ENCODE measurements around the gene CCDC88A. TPM values are rescaled to one million over a fixed set of nuclear protein-coding genes. Genes with fewer than 3 reads are reported as not detected.
A peak's percentile ranks its signal among the peaks of the same experiment; 100 is the strongest.

The CCDC88A gene
- total RNA-seq, 1 experiment from 2014 or later: 84.5 TPM

DNA sequence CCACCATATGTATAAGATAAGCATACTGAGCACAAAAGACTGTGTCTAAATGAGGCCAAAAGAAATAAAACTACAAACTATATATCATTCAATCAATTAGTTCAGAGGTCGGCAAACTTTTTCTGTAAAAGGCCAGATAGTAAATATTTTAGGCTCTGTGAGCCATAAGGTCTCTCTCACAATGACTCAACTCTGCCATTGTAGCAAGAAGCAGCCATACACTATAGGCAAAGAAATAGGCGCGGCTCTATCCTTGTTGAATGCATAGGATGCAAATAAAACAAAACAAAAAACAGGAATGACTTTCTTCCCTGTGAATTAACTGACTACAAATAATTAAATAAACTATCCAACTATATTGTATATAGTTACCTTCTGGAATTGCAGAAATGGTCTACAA lies 8.6 kb upstream of the CCDC88A start:
- Histone ChIP-seq H3K36me3 (ENCODE audit: insufficient read depth, low read length, poor library complexity, severe bottlenecking) (no peaks in the 10 kb centered on the region), H3K4me3 (ENCODE audit: low read depth, low read length, poor library complexity, severe bottlenecking) (no peak overlapping the region), H3K27ac (ENCODE audit: low read depth, low read length, poor library complexity, severe bottlenecking) (no peak overlapping the region), H3K27me3 (replicated peaks; ENCODE audit: insufficient read depth, low read depth, low read length, poor library complexity) (no peaks in the 10 kb centered on the region), H3K9me3 (ENCODE audit: low read depth, low read length, poor library complexity, severe bottlenecking) (no peaks in the 10 kb centered on the region), H3K4me1 (ENCODE audit: insufficient read depth, low read length, poor library complexity, severe bottlenecking) (peaks cover 12% of the 10 kb centered on the region)
- intact Hi-C loops (cut with micrococcal nuclease; ENCODE audit: unreplicated experiment): loop anchor here (10.0 kb wide), 1 partner anchor 187 kb away; the partner anchor contains the start of gene PPP4R3B
- ChIA-PET POLR2A (ENCODE audit: low non-redundant PET) (no interaction called here), CTCF (no interaction called here)
- no peak for DNase-seq (ENCODE audit: low spot score)
- BruUV-seq (replicated peaks): no TSS peak
- no peak for TF ChIP-seq EZH2 (IDR thresholded peaks at IDR 0.05; ENCODE audit: borderline replicate concordance, low read depth, low read length, poor library complexity, severe bottlenecking)
- no peak for TF ChIP-seq CTCF (conservative IDR thresholded peaks at IDR 0.05; ENCODE audit: low read depth, low read length)

DNA sequence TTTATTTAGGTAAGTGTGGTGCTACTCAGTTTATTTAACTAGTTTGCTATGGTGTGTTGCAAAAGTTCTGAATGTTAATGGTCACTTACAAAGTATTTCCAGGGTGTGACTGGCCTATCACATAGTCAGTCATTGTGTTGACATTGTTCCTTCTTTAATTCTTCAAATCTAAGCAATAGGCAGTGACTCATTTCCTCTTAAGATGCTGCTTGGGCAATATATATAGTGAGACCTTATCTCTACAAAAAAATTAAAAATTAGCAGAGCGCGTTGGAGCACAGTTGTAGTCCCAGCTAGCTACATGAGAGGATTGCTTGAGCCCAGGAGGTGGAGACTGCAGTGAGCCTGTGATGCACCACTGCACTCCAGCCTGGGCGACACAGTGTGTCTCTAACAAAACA lies 5.8 kb upstream of the CCDC88A start:
- TF ChIP-seq EZH2 (IDR thresholded peaks at IDR 0.05; ENCODE audit: borderline replicate concordance, low read depth, low read length, poor library complexity, severe bottlenecking): no peak
- TF ChIP-seq CTCF (conservative IDR thresholded peaks at IDR 0.05; ENCODE audit: low read depth, low read length): no peak
- no peaks in the 10 kb centered on the region for H3K27me3 ChIP-seq (replicated peaks; ENCODE audit: insufficient read depth, low read depth, low read length, poor library complexity)
- no peak overlapping the region for H3K4me3 ChIP-seq (ENCODE audit: low read depth, low read length, poor library complexity, severe bottlenecking)
- H3K36me3 ChIP-seq (ENCODE audit: insufficient read depth, low read length, poor library complexity, severe bottlenecking): no peaks in the 10 kb centered on the region
- DNase-seq (ENCODE audit: low spot score): peak; percentile 71
- H3K9me3 ChIP-seq (ENCODE audit: low read depth, low read length, poor library complexity, severe bottlenecking): no peaks in the 10 kb centered on the region
- BruUV-seq (replicated peaks): no TSS peak
- no peak overlapping the region for H3K27ac ChIP-seq (ENCODE audit: low read depth, low read length, poor library complexity, severe bottlenecking)
- POLR2A ChIA-PET (ENCODE audit: low non-redundant PET): no interaction called here
- CTCF ChIA-PET: no interaction called here
- intact Hi-C loops (cut with micrococcal nuclease; ENCODE audit: unreplicated experiment): loop anchor here (10.0 kb wide), 1 partner anchor 189 kb away; the partner anchor contains the start of gene PPP4R3B
- H3K4me1 ChIP-seq (ENCODE audit: insufficient read depth, low read length, poor library complexity, severe bottlenecking): peaks cover 10% of the 10 kb centered on the region

DNA sequence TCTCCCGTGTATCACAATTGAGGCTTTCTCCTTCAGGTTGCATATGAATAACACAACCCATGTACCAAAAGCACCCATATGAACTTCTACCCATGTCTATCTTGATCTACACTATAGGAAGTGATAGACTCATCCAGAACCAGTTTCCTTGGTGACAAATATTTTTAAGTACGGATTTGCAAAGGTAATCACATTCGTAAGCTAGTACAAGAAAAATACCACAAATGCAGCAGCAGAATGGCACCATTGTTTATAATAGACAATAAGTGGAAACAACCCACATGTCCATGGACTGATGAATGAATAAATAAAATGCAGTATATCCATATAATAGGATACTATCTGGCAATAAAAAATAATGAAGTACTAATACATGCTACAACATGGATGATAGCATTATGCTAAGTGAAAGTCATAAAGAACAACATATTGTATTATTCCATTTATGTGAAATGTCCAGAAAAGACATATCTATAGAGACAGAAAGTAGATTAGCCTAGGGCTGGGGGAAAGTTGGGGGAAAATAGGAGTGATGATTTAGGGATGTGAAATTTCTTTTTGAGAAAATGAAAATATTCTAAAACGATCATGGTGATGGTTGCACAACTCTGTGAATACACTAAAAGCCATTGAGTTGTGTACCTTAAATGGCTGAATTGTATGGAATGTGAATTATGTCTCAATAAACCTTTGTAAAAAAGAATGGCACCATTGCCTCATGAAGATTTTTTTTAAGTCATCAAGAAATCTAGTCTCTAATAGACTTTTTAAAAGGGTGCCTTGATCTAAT lies 3.4 kb upstream of the CCDC88A start:
- H3K4me1 ChIP-seq (ENCODE audit: insufficient read depth, low read length, poor library complexity, severe bottlenecking): peaks cover 7% of the 10 kb centered on the region
- ChIA-PET CTCF (no interaction called here), POLR2A (ENCODE audit: low non-redundant PET) (no interaction called here)
- no TSS peak for BruUV-seq (replicated peaks)
- TF ChIP-seq EZH2 (IDR thresholded peaks at IDR 0.05; ENCODE audit: borderline replicate concordance, low read depth, low read length, poor library complexity, severe bottlenecking) (no peak), CTCF (conservative IDR thresholded peaks at IDR 0.05; ENCODE audit: low read depth, low read length) (no peak)
- no peaks in the 10 kb centered on the region for H3K9me3 ChIP-seq (ENCODE audit: low read depth, low read length, poor library complexity, severe bottlenecking)
- H3K4me3 ChIP-seq (ENCODE audit: low read depth, low read length, poor library complexity, severe bottlenecking): no peak overlapping the region
- H3K27me3 ChIP-seq (replicated peaks; ENCODE audit: insufficient read depth, low read depth, low read length, poor library complexity): no peaks in the 10 kb centered on the region
- H3K27ac ChIP-seq (ENCODE audit: low read depth, low read length, poor library complexity, severe bottlenecking): no peak overlapping the region
- H3K36me3 ChIP-seq (ENCODE audit: insufficient read depth, low read length, poor library complexity, severe bottlenecking): no peaks in the 10 kb centered on the region
- intact Hi-C loops (cut with micrococcal nuclease; ENCODE audit: unreplicated experiment): loop anchor here (5.0 to 10.0 kb wide), 2 partner anchors 94 to 192 kb away; partner anchors contain the start of genes CFAP36 and PPP4R3B
- no peak for DNase-seq (ENCODE audit: low spot score)

Measured in A673 (cell line).